GM18520 (cell line): ENCODE data around the gene UQCRC2.
"Not testable (repeated sequence)": the region's sequence is repeated elsewhere in the genome, so short reads cannot be mapped to it uniquely, and the experiment has no call there.

Experiments
- ATAC-seq: cut with Tn5 transposase; IDR thresholded peaks from one replicate; pipeline ENCODE4 v1.9.1; 2021; ENCODE audit not compliant: unreplicated experiment

UQCRC2 gene

DNA sequence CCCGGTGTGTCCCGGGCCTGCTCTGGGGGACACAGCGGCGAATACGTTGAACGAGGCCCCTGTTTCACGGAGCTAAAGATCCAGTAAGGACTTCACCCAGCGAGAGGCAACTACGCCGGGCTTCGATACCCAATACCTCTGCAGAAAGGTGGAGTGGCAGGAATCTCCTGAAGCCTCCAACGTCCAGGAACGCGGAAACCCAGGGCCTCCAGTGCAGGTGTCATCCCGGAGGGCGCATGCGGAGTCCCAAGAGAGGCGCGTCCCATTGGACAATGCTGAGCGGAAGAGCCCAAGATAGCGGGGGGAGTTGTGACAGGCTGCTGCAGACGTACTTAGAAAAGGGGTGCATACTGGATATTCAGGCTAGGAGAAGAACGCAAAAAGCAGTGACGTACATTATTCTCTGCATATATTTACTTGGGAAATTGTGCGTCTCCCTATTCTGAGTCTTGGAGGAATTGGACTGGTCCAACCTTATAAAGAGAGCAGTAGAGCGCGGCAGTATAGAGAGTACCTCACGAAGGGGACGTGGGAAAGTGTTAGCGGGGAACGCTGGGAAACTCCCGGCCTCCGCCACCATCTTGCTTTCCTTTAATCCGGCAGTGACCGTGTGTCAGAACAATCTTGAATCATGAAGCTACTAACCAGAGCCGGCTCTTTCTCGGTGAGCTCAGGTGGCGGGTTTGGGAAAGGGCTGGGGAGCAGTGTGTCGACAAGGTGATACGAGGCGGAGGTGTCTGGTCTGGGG is at the start of gene UQCRC2:
TSS of gene UQCRC2 (plus strand) at position 569 of the 748 bp plus-strand sequence. CDS start at position 632, 63 bp downstream.
- peak; percentile 71 for ATAC-seq

DNA sequence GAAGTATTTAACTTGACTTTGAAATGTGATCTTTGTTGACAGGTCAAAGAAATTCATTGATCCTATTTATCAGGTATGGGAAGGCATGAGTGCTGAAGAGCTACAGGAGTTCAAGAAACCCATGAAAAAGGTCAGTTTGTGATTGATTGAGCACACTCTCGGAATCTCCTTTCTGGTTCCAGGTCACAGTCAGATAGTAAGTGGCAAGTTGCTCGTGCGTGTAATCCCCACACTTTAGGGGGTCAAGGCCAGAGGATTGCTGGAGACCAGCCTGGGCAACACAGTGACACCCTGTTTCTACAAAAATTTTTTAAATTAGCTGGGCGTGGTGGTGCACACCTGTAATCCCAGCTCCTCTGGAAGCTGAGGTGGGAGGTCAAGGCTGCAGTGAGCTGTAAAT is 20.5 kb upstream of the UQCRC2 start:
- ATAC-seq = not testable (repeated sequence)

DNA sequence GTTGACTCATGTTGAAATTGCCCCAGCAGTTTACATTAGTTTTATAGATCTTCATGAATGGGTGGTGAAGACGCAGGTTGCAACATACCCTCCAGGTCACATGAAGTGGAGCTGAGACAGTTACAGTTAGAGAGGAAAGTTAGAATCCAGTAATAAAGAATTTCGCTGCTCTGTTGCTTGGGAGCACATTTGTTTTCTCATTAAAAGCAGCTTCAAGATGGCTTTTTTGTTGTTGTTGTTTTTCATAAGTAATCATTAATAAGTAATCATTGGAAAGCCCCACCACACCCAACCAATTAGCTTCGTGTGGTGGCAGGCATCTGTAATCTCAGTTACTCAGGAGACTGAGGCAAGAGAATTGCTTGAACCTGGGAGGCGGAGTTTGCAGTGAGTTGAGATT is 19.8 kb upstream of the UQCRC2 start:
- not testable (repeated sequence) for ATAC-seq

DNA sequence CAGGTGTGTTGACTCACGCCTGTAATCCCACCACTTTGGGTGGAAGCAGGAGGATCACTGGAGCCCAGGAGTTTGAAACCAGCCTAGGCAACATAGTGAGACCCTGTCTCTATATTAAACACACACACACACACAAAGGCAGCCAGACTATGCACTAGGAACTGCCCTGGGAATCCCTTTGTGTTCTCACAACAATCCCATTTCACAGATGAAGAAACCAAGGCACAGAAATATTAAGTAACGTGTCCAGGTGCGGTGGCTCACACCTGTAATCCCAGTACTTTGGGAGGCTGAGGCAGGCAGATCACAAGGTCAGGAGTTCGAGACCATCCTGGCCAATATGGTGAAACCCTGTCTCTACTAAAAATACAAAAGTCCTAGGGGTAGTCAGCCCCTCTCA is 19.4 kb upstream of the UQCRC2 start:
- not testable (repeated sequence) for ATAC-seq

DNA sequence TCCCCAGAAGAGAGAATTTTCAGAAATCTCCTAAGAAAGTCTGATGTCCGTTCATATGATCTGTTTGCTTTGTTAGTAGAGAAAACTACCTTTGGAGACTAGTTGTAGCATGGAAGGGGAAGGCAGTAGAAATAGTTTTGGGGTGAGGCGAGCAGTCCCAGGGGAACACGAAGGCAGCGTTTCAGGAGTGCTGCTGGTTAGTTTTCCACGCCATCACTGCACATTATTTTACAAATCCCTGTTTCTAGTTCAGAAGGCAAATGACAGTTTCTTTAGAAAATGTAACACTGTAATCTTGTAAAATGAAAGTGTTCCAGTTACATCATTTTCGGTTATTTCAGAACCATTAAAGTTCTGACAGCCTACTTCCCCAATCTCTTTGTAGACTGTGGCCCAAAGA is 16.9 kb upstream of the UQCRC2 start:
- not testable (repeated sequence) for ATAC-seq

DNA sequence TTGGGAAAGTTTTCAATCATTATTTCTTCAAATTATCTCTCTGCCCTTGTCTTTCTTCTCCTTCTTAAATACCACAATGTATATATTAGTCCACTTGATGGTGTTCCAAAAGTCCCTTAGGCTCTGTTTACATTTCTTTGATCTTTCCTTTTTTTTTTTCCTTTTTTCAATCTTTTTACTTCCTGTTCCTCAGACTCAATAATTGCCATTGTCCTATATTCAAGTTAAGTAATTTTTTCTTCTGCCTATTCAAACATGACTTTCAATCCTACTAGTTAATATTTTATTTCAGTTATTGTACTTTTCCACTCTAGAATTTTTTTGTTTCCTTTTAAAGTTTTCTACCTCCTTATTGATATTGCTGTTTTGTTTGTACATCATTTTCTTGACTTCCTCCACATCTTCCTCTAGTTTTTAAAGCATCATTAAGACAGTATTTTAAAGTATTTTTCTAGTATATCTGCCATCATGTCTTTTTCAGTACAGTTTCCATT is 15.8 kb upstream of the UQCRC2 start:
- no peak for ATAC-seq

DNA sequence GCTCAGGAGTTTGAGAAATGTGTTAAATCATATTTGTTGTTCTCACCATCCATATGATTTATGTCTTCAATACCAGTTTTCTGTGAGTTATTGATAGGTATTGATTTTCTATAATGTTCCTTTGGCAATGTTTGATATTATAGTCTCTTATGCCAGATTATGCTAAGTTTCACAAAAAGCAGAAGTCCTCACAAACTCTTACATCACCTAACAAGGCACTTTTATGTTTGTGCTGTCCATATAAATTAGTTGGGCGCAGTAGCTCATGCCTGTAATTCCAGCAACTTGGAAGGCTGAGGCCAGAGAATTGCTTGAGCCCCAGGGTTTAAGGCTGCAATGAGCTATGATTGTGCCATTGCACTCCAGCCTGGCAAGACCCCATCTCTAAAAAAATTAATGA is 12.6 kb upstream of the UQCRC2 start:
- no peak for ATAC-seq

DNA sequence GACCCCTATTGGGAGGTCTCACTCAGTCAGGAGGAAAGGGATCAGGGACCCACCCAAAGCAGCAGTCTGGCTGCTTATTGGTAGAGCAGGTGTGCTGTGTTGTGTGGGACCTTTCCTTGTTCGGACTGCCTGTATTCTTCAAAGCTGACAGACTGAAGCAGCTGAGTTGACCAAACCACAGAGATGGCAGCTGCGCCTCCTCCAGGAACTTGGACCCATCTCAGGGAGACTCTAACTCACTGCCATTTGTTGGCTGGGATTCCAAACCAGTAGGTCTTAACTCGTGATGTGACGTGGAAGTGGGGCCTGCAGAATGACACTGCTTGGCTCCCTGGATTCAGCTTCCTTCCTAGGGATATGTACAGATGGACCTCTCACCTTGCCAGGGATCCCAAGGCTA is 9.6 kb upstream of the UQCRC2 start:
- ATAC-seq = no peak

DNA sequence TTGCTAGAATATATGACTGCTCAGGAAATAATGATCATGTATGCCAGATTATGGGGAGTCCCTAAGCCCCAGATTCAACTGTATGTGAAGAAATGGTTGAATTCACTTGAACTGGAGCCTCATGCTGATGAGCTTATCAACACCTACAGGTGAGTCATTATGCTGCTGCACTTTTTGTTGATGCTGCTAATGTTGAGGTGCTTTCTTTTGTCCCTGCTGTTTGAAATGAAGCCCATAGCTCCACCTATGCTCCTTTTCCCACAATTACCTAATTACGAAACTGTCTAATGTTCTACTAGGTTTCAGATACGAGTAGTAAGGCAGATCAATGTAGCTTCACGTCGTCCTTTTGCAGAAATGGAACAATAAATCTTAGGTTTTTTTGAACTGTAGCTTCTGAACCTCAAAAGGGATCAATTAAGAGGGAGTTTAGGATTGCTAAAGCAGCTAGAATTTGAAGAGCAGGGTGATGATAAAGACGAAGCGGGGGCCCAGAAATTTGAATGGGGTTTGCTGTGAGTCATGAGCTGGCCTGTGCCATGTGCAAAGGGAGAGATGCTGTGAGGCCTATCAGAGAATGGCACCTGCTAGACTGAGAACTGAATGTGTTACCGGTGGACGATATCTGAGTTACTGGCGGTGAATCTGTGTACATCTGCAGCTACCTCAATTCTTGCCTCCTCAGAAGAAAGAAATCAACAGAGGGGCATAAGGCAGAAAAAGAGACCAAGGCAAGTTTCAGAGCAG is 6.1 kb upstream of the UQCRC2 start:
- no peak for ATAC-seq

DNA sequence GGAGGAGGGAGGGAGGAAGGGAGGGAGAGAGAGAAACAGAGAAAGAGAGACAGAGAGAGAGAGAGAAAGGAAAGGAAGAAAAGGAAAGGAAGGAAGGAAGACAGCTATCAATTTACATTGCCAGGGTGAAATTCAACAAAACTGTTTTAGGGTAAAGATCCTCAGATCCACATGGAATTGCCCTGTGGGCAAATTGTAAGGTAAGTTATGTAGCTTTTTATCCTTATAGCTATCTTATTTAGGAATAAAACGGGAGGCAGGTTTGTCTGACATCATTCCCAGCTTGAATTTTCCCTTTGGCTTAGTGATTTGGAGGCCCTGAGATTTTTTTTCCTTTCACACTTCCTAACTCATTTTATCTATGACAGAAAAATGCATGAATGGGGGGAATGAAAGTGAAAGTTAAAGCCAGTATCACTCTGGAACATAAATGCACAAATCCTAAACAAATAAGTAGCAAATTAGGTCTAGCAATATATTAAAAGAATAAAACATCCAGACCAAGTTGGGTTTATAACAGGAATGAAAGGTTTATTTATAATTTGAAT is 3.4 kb upstream of the UQCRC2 start:
- no peak for ATAC-seq

DNA sequence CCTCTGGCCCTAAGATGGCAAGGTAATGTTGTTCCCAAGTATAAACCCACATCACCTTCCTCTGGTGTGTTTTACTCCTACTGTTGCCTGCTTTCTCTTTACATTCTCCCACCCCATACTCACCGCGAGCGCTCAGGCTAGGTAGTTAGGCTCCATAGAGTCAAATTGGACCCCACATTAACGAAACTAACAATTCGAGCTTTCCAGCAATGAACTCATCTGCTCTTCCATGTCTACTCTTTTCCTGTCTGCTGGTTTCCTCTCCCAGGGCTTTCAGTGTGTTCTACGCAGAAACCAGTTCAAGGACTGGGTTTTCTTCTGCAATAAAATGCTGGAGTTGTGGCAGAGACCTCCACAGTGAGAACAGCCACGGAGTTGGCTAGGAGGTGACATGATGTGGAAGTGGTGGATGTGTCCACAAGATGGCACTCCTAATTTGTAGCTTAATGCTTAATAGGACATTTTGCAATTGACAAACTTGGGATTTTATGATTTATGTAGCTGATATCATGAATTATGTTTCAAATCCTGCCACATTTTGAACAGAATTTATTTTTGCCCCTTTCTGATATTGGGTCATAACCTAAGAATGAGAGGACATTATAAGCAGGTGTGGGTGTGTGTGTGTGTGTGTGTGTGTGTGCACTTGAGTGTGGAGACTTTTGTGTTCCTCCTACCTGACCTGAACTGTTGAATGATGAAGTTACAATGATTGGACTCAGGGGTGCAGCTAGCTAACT is 2.2 kb upstream of the UQCRC2 start:
- no peak for ATAC-seq

DNA sequence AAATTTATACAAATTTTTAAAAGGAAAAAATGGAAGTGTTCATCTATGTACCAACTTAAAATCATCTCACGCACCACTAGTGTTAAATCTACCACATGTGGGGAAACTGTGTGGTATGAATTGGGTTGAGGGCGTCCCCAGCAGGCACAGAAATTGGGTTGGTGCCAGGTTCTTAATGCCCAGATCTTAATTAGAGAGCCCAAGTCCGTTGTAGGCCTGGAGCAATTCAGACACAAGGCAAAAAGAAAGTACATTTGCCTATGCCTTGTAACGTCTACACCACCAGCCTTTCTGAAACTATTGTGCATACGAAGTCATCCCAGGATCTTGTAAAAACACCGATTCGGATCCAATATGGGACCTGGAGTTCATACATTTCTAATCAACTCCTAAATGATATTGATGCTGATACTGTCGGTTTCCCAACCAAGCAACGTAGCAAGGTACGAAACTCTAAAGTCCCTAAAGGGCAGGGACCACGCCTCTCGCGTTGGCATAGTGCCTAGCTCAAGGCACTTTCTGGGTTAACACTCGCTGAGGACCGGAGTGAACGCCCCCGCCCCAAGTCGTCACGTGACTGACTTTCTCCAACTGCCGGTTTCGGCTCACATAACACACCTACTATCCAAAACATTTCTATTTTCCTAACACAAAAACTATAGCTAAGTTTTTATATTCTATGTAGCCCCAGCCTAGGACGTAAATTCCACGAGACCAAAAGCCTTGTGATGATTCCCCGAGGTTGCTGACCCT is 945 bp upstream of the UQCRC2 start:
- ATAC-seq = peak; percentile 22

DNA sequence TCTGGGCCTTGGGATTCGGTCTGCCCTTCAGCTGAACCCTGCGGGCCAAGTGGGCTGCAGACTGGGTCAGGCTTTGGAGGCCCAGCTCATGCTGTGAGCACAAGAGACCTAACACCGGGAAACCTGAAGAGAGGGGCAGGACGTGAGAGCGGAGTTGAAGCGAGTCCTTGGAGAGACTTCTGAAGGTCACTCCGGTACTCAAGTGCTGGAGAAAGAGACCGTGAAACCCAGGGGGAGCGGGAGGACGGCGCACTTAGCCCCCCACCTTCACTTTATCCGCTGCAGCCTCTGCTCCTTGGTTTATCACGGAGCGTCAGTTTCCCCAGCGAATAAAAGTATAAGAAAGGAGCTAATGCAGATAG is 361 bp downstream of the UQCRC2 start:
- ATAC-seq = no peak

DNA sequence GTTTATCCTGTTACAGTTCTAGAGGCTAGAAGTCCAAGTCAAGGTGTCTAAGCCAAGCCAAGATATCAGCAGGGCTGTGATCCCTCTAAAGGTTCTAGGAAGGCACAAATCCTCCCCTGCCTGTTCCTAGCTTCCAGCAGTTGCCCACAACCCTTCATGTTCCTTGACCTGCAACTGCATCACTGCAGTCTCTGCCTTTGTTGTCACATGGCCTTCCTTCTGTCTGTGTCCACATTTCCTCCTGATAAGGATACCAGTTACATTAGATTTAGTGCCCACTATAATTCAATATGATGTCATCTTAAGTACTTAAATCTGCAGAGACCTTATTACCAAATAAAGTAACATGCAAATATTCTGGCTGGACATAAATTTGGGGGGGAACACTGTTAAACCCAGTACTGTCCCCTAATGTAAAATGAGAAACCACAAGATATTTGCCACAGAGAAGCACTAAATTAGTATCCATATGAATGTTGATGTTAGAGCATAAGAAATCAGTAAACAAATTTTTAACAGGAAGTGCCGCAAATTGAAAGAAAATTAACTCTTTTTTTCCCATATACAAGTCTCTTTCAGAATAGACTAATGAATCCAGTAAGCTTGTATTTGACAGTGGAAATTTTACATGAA is 4.7 kb downstream of the UQCRC2 start:
- no peak for ATAC-seq

DNA sequence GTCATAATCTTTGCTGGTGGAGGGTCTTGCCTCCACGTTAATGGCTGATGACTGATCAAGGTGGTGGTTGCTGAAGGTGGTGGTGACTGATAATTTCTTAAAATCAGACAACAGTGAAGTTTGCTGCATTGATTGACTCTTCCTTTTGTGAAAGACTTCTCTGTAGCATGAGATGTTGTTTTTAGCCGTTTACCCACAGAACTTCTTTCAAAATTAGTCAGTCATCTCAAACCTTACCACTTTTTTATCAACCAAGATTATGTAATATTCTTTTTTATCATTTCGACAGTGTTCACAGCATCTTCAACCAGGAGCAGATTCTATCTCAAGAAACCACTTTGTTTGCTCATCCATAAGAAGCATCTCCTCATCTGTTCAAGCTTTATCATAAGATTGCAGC is 5.9 kb downstream of the UQCRC2 start:
- no peak for ATAC-seq

DNA sequence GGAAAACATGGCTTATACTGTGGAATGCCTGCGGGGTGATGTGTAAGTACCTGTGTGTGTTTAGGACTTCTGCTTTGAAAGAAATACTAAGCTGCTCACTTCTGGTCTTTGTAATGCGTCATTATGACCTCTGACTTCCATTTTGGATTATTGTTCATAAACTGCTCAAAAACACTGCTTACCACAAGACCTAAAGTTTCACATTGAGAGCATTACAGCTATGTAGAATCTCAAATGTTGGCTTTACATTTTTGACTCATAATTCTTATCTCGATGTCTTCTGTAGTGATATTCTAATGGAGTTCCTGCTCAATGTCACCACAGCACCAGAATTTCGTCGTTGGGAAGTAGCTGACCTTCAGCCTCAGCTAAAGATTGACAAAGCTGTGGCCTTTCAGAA is 9.3 kb downstream of the UQCRC2 start:
- ATAC-seq = no peak

DNA sequence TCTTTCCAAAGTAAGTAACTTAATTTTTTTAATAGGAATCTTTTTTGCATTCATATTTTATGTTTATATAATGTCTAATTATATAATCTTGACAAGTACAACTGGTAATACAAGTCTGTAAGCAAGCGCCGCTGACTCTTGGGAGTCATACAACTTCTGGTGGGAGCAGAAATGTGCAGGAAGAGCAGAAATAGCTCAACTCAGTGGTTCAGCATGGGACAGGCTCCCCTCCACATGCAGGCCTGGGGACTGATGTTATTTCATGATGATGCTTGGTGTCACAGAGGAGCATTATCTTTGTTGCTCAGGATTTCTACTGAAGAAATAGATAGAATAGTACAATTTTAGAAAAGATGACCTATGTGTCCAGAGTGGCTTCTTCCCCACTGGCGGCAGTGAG is 10.7 kb downstream of the UQCRC2 start:
- ATAC-seq = no peak

DNA sequence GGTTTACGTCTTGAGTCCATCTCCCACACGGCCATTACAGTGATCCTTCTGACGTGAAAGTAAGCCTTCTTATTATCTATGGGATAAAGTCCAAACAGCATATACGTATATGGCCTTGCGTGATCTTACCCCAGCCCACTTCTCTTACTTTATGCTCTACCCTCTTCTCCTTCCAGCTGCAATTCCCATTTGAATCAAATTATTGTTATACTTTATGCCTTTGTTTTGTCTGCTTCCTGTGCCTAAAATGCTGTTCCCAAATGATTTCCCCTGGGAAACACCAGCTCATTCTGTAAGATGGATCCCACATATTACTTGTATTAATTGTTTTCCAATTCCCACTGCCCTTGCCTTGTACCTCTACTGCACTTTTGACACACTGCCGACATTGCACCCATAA is 11.2 kb downstream of the UQCRC2 start:
- no peak for ATAC-seq

DNA sequence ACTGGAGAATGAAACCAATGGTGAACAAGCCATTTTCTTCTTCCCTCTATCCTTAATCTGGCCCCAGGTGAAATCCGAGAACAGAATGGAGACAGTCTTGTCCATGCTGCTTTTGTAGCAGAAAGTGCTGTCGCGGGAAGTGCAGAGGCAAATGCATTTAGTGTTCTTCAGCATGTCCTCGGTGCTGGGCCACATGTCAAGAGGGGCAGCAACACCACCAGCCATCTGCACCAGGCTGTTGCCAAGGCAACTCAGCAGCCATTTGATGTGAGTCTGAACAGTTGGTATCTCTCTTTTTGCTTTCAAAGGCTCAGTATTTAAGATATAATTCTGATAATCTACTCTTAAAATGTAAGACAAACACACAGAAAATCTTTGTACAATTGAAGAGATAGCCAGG is 18.7 kb downstream of the UQCRC2 start:
- no peak for ATAC-seq

DNA sequence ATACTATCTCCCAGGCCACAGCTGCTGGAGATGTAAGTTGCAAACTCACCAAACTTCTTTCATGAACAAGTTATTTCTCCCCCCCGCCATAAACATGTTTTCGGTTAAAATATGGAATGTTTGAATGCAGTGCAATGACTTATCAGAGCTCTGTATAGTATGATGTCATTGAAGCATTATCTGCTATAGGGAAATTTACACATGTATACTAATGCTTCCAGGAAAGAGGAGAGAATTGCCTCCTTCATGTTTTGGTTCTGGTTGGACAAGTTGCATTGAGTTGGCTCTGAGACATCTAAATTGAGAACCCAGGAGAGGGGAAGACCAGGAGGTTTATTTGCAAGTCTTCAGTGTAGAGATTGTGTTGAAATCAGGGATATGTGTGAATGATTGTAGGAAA is 20.8 kb downstream of the UQCRC2 start:
- no peak for ATAC-seq
